Measurements from ENCODE around the gene NEDD4.
"Not testable (repeated sequence)": the region's sequence is repeated elsewhere in the genome, so short reads cannot be mapped to it uniquely, and the experiment has no call there.

NEDD4 gene

GRCh38 chr15:55952501-55953274, 40.7 kb downstream of the NEDD4 start:
- not testable (repeated sequence) for DNase-seq

DNA sequence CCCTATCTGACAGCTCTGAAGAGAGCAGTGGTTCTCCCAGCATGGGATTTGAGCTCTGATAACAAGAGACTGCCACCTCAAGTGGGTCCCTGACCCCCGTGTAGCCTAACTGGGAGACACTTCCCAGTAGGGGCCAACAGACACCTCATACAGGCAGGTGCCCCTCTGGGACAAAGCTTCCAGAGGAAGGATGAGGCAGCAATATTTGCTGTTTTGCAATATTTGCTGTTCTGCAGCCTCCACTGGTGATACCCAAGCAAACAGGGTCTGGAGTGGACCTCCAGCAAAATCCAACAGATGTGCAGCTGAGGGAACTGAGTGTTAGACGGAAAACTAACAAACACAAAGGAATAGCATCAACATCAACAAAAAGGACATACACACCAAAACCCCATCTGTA, 48.8 kb downstream of the NEDD4 start:
- not testable (repeated sequence) for DNase-seq

GRCh38 chr15:55942332-55942731, 51.1 kb downstream of the NEDD4 start:
- no peak for DNase-seq

- DNase-seq = peak; percentile 92
These were observed 56.4 kb downstream of the NEDD4 start for GRCh38 chr15:55937040-55937439.

GRCh38 chr15:55928955-55929354, 64.5 kb downstream of the NEDD4 start:
- no peak for DNase-seq

GRCh38 chr15:55921744-55922143, 71.7 kb downstream of the NEDD4 start:
- DNase-seq = no peak

GRCh38 chr15:55917881-55918296, 75.5 kb downstream of the NEDD4 start:
- DNase-seq = peak; percentile 64

DNA sequence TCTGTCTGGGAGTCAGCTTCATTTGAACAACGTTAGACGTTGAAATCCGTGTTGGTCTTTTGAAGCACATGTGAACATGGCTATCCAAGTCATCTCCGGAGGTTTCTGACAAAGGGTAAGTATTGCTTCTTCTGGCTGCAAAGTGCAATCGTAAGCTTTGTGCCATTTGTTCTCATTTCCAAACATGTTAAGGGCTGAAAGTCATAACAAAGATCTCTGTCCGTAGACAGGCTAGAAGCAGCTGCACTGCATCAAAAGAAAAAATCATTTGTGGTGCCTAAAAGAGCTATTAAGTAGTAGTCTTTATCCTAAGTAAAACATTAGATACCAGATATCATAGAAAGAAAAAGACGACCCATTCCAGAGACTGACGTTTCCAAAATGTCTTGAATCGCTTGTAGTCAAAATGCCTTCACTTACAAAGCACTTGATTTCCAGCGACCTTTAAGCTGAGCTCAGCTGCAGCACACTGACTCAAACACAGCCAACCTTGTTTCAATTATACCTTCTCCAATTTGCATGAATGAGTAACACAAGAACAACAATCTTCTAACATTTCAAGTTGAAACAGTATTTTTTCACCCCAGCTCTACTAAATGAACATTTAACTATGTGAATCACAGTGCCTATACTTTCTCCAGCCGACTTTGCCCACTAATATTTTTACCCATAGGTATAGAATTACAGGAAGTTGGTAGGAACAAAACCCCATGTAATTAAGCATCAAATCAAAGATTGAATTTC, 76.6 kb downstream of the NEDD4 start:
- DNase-seq = no peak

- no peak for DNase-seq
These were observed 77.4 kb downstream of the NEDD4 start for GRCh38 chr15:55915876-55916567.

DNA sequence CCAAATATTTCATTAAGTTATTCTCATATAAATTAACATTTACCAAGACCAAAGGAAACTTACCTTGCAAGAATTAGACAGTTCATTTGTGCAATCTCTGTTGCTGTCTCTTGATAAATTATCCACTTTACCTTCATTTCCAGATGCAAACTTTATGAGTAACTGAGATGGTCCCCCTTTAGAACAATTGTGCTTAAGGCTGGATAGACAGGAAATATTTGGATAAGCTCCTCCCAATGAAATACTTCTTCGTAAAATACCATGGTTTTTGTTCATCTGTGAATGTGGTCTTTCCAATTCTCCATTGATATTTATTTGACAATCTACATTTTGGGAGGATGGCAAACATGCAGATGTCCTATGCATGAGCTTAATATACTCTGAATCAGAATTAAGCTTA, 78.2 kb downstream of the NEDD4 start:
- DNase-seq = no peak

DNA sequence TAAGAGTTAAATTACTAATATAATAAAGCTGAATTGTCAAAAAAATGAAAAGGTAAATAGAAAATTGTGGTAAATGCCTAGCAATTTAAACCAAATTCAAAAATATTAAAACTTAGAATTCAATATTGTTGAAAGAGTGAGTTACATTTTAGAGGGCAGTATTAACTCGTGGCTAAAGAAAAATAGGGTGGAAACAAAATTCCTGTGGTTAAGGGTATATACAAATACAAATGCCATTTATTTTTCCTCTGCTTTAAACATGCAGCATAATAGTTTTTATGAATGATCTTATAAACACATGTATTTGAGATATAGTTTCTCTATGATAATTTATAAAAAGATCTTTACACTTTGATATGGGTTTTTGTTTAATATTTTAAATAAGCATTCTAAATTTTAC, 79.0 kb downstream of the NEDD4 start:
- DNase-seq = no peak

DNA sequence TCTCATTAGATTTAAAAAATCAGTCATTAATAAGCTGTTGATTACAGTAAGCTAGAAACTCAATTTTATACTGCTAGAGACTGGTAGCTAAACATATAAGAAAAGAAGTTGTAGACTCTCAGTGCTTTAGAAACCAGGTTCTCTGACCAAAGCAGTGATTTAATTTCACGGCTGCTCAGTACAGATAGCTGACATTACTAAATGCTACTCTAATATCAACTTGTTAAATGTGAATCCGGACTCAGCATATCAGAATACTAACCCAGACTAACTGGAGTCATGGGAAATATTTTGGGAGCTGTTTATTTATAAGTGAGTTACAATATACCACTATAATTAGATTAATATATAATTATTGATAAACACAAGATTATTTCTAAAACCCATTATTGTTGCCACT, 80.4 kb downstream of the NEDD4 start:
- no peak for DNase-seq

- DNase-seq = no peak
These were observed 84.2 kb downstream of the NEDD4 start for GRCh38 chr15:55909036-55909811.

DNA sequence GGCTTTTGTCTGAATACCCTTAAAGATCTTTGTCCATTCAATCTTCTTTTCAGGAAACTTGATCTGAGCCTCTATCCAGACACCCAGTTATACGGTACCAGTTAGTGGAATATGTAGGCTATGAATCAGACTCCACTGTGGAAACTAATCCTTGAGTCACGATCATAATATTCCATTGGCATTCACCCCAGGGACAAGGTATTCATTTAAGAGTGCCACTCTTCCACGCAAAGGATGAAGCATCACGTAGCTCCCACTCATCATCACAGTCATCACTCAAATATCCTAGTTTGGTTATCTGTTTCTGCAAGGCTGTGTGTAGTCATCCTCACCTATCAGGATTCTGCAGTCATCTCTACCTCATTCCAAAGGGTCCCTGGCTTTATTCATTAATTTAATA, 85.6 kb downstream of the NEDD4 start:
- DNase-seq = no peak

DNA sequence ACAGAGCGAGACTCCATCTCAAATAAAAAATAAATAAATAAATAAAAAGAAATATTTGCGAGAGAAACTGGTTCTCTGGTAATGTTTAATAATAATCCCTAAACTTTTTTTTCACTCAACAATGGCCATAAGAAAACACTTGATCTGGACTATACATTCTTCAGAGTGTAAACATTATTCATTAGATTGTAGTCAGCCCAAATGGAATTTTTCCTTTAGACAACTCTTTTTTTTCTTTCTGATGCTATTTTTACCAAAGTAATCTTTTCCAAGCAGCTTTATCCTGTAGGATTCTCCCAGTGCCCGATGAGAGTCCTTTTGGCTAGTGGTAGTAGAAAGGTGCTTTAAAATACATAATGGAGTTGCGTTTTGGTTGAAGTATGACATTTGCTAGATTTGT, 90.4 kb downstream of the NEDD4 start:
- no peak for DNase-seq

- DNase-seq = no peak
These were observed 93.4 kb downstream of the NEDD4 start for GRCh38 chr15:55900019-55900418.

DNA sequence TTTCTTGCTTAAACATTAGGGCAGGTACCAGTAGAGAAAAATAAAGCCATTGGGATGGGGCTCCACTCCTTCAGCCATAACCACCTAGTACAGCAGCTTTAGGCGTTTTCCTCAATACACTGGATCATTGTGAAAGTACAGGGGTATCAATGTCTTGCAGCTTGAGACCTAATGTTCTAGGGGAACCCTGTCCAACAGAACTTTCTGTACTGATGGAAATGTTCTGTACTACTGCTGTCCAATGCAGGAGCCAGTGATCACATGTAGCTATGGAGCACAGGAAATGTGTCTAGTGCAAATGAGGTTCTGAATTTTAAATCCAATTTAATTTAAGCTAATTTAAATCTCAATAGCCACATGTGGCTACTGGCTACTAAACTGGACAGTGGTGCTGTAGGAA, 93.9 kb downstream of the NEDD4 start:
- DNase-seq = no peak

GRCh38 chr15:55897560-55898336, 95.7 kb downstream of the NEDD4 start:
- peak; percentile 37 for DNase-seq

DNA sequence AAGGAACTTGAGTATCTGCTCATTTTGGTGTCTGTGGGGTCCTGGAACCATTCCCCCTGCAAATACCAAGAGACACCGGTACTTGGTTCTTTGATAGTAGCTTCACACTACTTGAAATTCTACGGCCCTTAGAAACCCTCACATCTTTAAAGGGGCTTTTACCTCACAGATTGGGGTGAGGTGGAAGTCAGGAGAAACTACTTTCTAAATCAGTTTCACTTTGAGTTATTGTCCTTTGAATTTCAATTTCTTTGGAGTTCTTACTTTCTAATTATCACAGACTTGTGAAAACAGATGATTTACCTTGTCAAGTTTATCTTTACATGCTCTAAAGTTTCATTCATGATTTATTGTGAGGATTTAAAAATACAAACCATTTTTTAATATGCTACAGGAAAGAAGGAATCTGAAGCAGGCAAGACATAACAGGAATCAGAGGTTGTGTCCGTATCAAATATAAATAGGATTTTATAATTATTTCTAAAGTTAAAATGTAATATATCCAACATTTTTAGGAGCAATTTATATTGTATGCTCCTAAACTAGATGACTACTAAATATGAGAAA, 98.9 kb downstream of the NEDD4 start:
- DNase-seq = no peak

- no peak for DNase-seq
These were observed 99.6 kb downstream of the NEDD4 start for GRCh38 chr15:55893852-55894251.

DNA sequence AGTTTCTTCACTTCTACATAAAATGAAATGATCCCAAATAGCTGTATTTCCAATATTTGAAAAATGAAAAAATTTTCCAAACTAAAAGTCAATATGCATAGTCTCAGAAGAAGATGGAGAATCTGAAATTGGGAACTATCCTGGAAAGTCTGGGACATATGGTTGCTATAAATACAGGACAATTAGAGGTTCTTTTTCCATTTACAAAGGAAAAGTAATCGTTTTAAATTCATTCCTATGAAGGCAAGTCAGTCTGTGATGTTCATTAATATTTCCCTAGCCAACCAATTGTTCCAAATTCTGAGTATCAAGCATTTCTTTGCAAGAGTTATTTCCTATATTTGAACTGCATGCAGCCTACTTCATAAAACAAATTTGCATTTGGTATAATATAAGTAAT, 102.2 kb downstream of the NEDD4 start:
- DNase-seq = no peak

GRCh38 chr15:55884223-55884622, 109.2 kb downstream of the NEDD4 start:
- DNase-seq = no peak

All from hematopoietic multipotent progenitor cell treated with erythropoietin and hydrocortisone succinate and interleukin-3 and kit ligand, for 8 days (in vitro differentiated cells).